ENCODE data around the gene LRRTM3.

The LRRTM3 gene

DNA sequence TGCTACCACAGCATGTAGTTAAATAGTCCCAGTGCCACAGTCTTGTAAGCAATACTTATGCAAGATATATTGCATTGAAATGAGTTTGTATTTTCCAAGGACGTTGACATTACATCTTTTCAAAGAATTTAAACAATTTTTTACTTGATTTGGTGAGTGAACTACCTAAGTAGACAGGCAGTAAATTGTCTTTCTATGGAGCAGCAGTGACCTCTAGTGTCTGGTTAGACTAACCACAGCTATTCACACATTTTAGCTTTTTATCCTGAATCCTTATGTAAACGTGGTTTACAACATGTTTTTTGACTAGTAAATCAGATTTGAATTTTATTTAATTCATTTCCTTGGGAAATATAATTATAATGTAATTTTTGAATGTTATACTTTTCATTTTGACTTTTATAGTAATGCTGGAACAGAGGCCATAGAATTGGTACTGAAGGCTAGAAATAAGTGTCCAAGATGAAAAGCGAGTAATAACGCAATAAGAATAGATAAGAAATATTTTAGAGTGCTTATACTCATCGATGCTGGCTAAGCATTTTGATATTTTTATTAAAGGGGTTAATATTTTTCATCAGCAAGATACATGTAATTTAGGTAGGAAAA, 5.6 kb downstream of the LRRTM3 start:
- Histone ChIP-seq H4K20me1 (ENCODE audit: control insufficient read depth, insufficient read depth, low read depth, low read length) (no peaks in the 10 kb centered on the region), H3K9me2 (replicated peaks; ENCODE audit: control insufficient read depth, low read length) (no peaks in the 10 kb centered on the region), H3K4me2 (ENCODE audit: low read length) (no peak overlapping the region), H3K27ac (ENCODE audit: low read depth, low read length) (no peak overlapping the region), H3K4me1 (ENCODE audit: control insufficient read depth, low read length) (no peaks in the 10 kb centered on the region), H3K36me3 (ENCODE audit: control insufficient read depth, low read length) (no peaks in the 10 kb centered on the region), H3F3A (ENCODE audit: control insufficient read depth, insufficient read depth) (no peaks in the 10 kb centered on the region), H3K79me2 (ENCODE audit: control insufficient read depth, low read length) (no peaks in the 10 kb centered on the region), H3K9me3 (ENCODE audit: control insufficient read depth, insufficient read depth, low read length) (no peaks in the 10 kb centered on the region), H3K27me3 (ENCODE audit: control insufficient read depth, low read length) (peaks cover 32% of the 10 kb centered on the region), H3K4me3 (ENCODE audit: low read length) (no peak overlapping the region)
- TF ChIP-seq, protein P1, sequence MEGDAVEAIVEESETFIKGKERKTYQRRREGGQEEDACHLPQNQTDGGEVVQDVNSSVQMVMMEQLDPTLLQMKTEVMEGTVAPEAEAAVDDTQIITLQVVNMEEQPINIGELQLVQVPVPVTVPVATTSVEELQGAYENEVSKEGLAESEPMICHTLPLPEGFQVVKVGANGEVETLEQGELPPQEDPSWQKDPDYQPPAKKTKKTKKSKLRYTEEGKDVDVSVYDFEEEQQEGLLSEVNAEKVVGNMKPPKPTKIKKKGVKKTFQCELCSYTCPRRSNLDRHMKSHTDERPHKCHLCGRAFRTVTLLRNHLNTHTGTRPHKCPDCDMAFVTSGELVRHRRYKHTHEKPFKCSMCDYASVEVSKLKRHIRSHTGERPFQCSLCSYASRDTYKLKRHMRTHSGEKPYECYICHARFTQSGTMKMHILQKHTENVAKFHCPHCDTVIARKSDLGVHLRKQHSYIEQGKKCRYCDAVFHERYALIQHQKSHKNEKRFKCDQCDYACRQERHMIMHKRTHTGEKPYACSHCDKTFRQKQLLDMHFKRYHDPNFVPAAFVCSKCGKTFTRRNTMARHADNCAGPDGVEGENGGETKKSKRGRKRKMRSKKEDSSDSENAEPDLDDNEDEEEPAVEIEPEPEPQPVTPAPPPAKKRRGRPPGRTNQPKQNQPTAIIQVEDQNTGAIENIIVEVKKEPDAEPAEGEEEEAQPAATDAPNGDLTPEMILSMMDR (IDR thresholded peaks at IDR 0.05; ENCODE audit: low read depth, low read length, poor library complexity, severe bottlenecking): peak; percentile 69
- TF ChIP-seq EZH2phosphoT487 (IDR thresholded peaks at IDR 0.05; ENCODE audit: borderline replicate concordance, low read length): no peak

GRCh38 chr10:66931949-66932343, 6.1 kb downstream of the LRRTM3 start:
- Histone ChIP-seq H3K27ac (ENCODE audit: low read depth, low read length) (no peak overlapping the region), H3K79me2 (ENCODE audit: control insufficient read depth, low read length) (no peaks in the 10 kb centered on the region), H3K36me3 (ENCODE audit: control insufficient read depth, low read length) (no peaks in the 10 kb centered on the region), H3K9me2 (replicated peaks; ENCODE audit: control insufficient read depth, low read length) (no peaks in the 10 kb centered on the region), H3F3A (ENCODE audit: control insufficient read depth, insufficient read depth) (no peaks in the 10 kb centered on the region), H3K27me3 (ENCODE audit: control insufficient read depth, low read length) (peaks cover 28% of the 10 kb centered on the region), H3K4me3 (ENCODE audit: low read length) (no peak overlapping the region), H3K4me2 (ENCODE audit: low read length) (no peak overlapping the region), H3K9me3 (ENCODE audit: control insufficient read depth, insufficient read depth, low read length) (no peaks in the 10 kb centered on the region), H4K20me1 (ENCODE audit: control insufficient read depth, insufficient read depth, low read depth, low read length) (no peaks in the 10 kb centered on the region), H3K4me1 (ENCODE audit: control insufficient read depth, low read length) (no peaks in the 10 kb centered on the region)
- no peak for TF ChIP-seq EZH2phosphoT487 (IDR thresholded peaks at IDR 0.05; ENCODE audit: borderline replicate concordance, low read length)
- TF ChIP-seq, protein P1 (IDR thresholded peaks at IDR 0.05; ENCODE audit: low read depth, low read length, poor library complexity, severe bottlenecking): no peak

DNA sequence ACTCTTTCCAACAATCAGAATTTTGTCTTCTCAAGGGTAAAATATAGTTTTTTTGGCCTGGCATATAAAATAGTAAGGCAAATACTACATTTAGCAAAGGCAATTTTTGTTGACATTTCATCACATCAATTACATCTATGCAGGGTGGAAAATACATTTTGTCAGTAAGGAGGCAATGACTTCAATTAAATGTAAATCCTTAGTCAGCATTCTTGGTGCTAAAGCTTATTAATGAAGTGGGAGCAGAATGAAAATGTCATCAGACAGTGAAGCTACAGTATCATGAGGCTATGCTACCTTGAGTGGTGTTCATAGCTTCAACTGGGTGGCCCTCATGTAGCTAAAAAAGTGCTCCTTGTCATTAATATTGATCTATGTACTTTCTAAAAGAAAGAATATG, 8.9 kb downstream of the LRRTM3 start:
- H3K4me1 ChIP-seq (ENCODE audit: control insufficient read depth, low read length): no peaks in the 10 kb centered on the region
- peaks cover 2% of the 10 kb centered on the region for H3K27me3 ChIP-seq (ENCODE audit: control insufficient read depth, low read length)
- H3F3A ChIP-seq (ENCODE audit: control insufficient read depth, insufficient read depth): no peaks in the 10 kb centered on the region
- no peaks in the 10 kb centered on the region for H4K20me1 ChIP-seq (ENCODE audit: control insufficient read depth, insufficient read depth, low read depth, low read length)
- H3K9me2 ChIP-seq (replicated peaks; ENCODE audit: control insufficient read depth, low read length): no peaks in the 10 kb centered on the region
- H3K79me2 ChIP-seq (ENCODE audit: control insufficient read depth, low read length): no peaks in the 10 kb centered on the region
- H3K4me3 ChIP-seq (ENCODE audit: low read length): no peak overlapping the region
- H3K27ac ChIP-seq (ENCODE audit: low read depth, low read length): no peak overlapping the region
- no peaks in the 10 kb centered on the region for H3K9me3 ChIP-seq (ENCODE audit: control insufficient read depth, insufficient read depth, low read length)
- H3K4me2 ChIP-seq (ENCODE audit: low read length): no peak overlapping the region
- no peak for TF ChIP-seq EZH2phosphoT487 (IDR thresholded peaks at IDR 0.05; ENCODE audit: borderline replicate concordance, low read length)
- TF ChIP-seq, protein P1 (IDR thresholded peaks at IDR 0.05; ENCODE audit: low read depth, low read length, poor library complexity, severe bottlenecking): no peak
- H3K36me3 ChIP-seq (ENCODE audit: control insufficient read depth, low read length): no peaks in the 10 kb centered on the region
